Mucosa of rectum (tissue), 2 donors: Measurements from ENCODE around the gene C5orf15.
"Not testable (repeated sequence)": the region's sequence is repeated elsewhere in the genome, so short reads cannot be mapped to it uniquely, and the experiment has no call there.

Source experiments
- H3K27ac ChIP-seq, 2 donors: one replicate each; pipeline ENCODE4 v1.7.0; 2013; ENCODE audit warnings: inconsistent platforms in 2 of 2, low read depth in 2 of 2, low read length in 2 of 2
- H3K27me3 ChIP-seq, 2 donors: one replicate each; pipeline ENCODE4 v1.7.0; 2013; ENCODE audit warnings: low read length in 2 of 2; ENCODE audit not compliant: control insufficient read depth in 2 of 2, insufficient read depth in 2 of 2
- H3K36me3 ChIP-seq, 2 donors: one replicate each; pipeline ENCODE4 v1.7.0; 2013; ENCODE audit warnings: low read length in 2 of 2; ENCODE audit not compliant: control insufficient read depth in 2 of 2, insufficient read depth in 2 of 2
- H3K4me1 ChIP-seq, 2 donors: one replicate each; pipeline ENCODE4 v1.7.0; 2013; ENCODE audit warnings: low read length in 2 of 2, mild to moderate bottlenecking in 1 of 2; ENCODE audit not compliant: control insufficient read depth in 2 of 2, insufficient read depth in 2 of 2
- H3K4me3 ChIP-seq, 2 donors: one replicate each; pipeline ENCODE4 v1.7.0; 2013; ENCODE audit warnings: low read length in 2 of 2
- H3K9ac ChIP-seq, 2 donors: one replicate each; pipeline ENCODE4 v1.7.0; 2013; ENCODE audit warnings: low read length in 2 of 2, low read depth in 1 of 2, mild to moderate bottlenecking in 1 of 2
- H3K9me3 ChIP-seq, 2 donors: one replicate each; pipeline ENCODE4 v1.7.0; 2013; ENCODE audit warnings: low read length in 2 of 2; ENCODE audit not compliant: control insufficient read depth in 2 of 2
- donor health status: healthy.
- donor health status: Normal muscosa, but diverticular disease.

Gene C5orf15

DNA sequence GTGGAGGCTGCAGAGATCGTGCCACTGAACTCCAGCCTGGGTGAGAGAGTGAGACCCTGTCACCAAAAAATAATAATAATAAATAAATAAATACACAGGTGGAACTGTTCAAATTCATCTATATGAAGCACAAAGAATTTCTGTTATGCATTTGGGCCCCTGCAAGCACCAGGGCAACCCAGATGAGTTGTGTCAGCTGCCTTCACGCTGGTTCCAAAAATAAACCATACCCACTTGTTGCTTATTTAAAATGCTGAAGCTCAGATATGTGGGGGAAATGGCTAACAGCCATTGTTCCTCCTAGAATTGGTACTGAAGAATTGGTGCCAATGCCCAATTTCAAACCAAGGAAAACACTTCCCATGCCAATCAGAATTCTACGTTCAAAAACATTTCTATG, 10.5 kb upstream of the C5orf15 start:
- Histone ChIP-seq H3K36me3 (peaks cover 34 to 56% of the 10 kb centered on the region in 2 donors), H3K9ac (no peak overlapping the region), H3K4me3 (no peak overlapping the region), H3K27ac (no peak overlapping the region), H3K9me3 (no peaks in the 10 kb centered on the region), H3K4me1 (no peaks in the 10 kb centered on the region), H3K27me3 (no peaks in the 10 kb centered on the region)

- H3K27ac ChIP-seq, result no peak overlapping the region
- H3K27me3 ChIP-seq, result no peaks in the 10 kb centered on the region
- H3K9me3 ChIP-seq, result no peaks in the 10 kb centered on the region
- H3K4me1 ChIP-seq, result no peaks in the 10 kb centered on the region
- H3K4me3 ChIP-seq, result no peak overlapping the region
- H3K36me3 ChIP-seq, result peaks cover 35 to 60% of the 10 kb centered on the region in 2 donors
- H3K9ac ChIP-seq, result no peak overlapping the region
Observed at GRCh38 chr5:133977858-133978257, 9.4 kb upstream of the C5orf15 start.

- Histone ChIP-seq H3K4me3 (no peak overlapping the region), H3K4me1 (no peaks in the 10 kb centered on the region), H3K9ac (no peak overlapping the region), H3K27me3 (no peaks in the 10 kb centered on the region), H3K9me3 (no peaks in the 10 kb centered on the region), H3K27ac (no peak overlapping the region), H3K36me3 (peaks cover 37 to 62% of the 10 kb centered on the region in 2 donors)
Observed at GRCh38 chr5:133977161-133977787, 8.8 kb upstream of the C5orf15 start.

GRCh38 chr5:133975546-133975945, 7.1 kb upstream of the C5orf15 start:
- H3K9me3 ChIP-seq, H3K9ac ChIP-seq, H3K27me3 ChIP-seq, H3K4me3 ChIP-seq, H3K4me1 ChIP-seq, H3K27ac ChIP-seq: not testable (repeated sequence)
- peaks cover 32 to 53% of the 10 kb centered on the region in 2 donors for H3K36me3 ChIP-seq

GRCh38 chr5:133974142-133974541, 5.7 kb upstream of the C5orf15 start:
- H3K9me3 ChIP-seq, result no peaks in the 10 kb centered on the region
- no peak overlapping the region for H3K4me3 ChIP-seq
- H3K27ac ChIP-seq, result no peak overlapping the region
- H3K36me3 ChIP-seq, result peaks cover 27 to 47% of the 10 kb centered on the region in 2 donors
- H3K4me1 ChIP-seq, result peaks cover 4% of the 10 kb centered on the region in 2 donors
- no peak overlapping the region for H3K9ac ChIP-seq
- H3K27me3 ChIP-seq, result no peaks in the 10 kb centered on the region

- no peak overlapping the region for H3K27ac ChIP-seq
- peaks cover 6 to 9% of the 10 kb centered on the region in 2 donors for H3K4me1 ChIP-seq
- no peaks in the 10 kb centered on the region for H3K27me3 ChIP-seq
- H3K36me3 ChIP-seq, result peaks cover 25 to 27% of the 10 kb centered on the region in 2 donors
- no peaks in the 10 kb centered on the region for H3K9me3 ChIP-seq
- H3K4me3 ChIP-seq, result no peak overlapping the region
- no peak overlapping the region for H3K9ac ChIP-seq
Observed at GRCh38 chr5:133970325-133970909, 2.0 kb upstream of the C5orf15 start.

DNA sequence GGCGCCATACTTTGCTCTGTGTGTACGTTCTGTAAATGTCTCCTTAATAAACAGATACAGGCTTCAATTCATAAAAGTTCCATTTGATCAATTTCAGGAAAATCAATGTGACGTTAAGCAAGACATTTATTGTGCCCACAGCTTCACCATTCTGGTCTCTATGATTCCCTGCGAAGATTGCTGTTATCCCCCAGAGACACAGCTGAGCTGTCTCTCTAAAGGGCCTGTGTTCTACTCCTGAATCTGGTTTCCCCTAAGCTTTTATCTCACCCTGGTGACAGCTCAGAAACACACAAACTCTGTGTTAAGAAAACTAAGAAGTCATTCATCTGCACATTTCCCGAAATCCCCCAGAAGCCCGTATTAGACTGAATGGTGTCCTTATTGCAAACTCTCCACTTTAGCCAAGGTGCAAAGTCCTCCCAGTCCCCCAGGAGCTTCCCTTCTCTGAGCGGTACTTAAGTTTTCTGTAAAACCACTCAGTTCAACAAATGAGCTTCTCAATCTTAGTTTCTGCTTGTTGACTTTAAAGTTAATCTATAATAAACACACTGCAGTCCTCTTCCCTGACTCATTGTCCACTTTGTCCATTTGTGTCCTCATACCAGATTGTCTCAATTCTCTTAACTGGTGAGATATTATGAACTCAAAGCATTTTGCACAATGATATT, 1.4 kb upstream of the C5orf15 start:
- no peak overlapping the region for H3K9ac ChIP-seq
- no peaks in the 10 kb centered on the region for H3K27me3 ChIP-seq
- no peaks in the 10 kb centered on the region for H3K9me3 ChIP-seq
- no peak overlapping the region for H3K27ac ChIP-seq
- H3K36me3 ChIP-seq, result peaks cover 20 to 22% of the 10 kb centered on the region in 2 donors
- peaks cover 6 to 9% of the 10 kb centered on the region in 2 donors for H3K4me1 ChIP-seq
- no peak overlapping the region for H3K4me3 ChIP-seq

DNA sequence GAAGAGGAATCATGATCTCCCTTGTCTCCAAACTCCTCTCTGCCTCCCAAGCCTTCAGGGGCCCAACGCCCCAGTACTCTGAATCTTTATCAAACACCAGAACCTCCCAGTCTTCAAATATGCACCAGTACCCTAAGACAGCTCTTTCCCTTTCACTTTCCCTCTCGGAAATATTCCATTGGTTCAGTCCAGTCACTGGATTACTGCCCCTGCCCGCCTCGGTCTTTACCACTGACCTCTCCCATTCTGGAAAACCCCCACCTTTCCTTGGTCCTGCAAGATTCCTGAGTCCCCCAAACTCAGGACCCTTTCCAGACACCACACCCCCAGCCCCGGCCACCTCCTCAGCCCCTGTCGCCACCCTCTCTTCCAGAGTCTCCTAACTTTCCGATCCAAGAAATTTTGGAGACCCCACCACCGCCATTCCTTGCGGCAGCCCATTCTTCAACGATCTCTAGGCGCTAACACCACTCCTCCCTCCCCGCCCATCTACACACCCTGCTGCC, 674 bp downstream of the C5orf15 start:
- no peaks in the 10 kb centered on the region for H3K9me3 ChIP-seq
- H3K27ac ChIP-seq, result peak overlapping the region; percentile 84
- H3K4me3 ChIP-seq, result peak overlapping the region; percentile 98 to 99
- peaks cover 6 to 9% of the 10 kb centered on the region in 2 donors for H3K4me1 ChIP-seq
- H3K36me3 ChIP-seq, result peaks cover 1 to 6% of the 10 kb centered on the region in 2 donors
- H3K27me3 ChIP-seq, result no peaks in the 10 kb centered on the region
- peak overlapping the region; percentile 86 to 89 for H3K9ac ChIP-seq

GRCh38 chr5:133967124-133967523, 1.3 kb downstream of the C5orf15 start:
- Histone ChIP-seq H3K4me1 (peaks cover 6 to 9% of the 10 kb centered on the region in 2 donors), H3K9me3 (no peaks in the 10 kb centered on the region), H3K36me3 (peaks cover 0 to 5% of the 10 kb centered on the region in 2 donors), H3K4me3 (no peak overlapping the region), H3K9ac (peak overlapping the region in 1 of 2 donors; percentile 89), H3K27ac (no peak overlapping the region), H3K27me3 (no peaks in the 10 kb centered on the region)

- no peaks in the 10 kb centered on the region for H3K9me3 ChIP-seq
- H3K4me1 ChIP-seq, result peaks cover 6 to 9% of the 10 kb centered on the region in 2 donors
- H3K27ac ChIP-seq, result no peak overlapping the region
- H3K9ac ChIP-seq, result no peak overlapping the region
- H3K36me3 ChIP-seq, result no peaks in the 10 kb centered on the region
- H3K4me3 ChIP-seq, result no peak overlapping the region
- H3K27me3 ChIP-seq, result no peaks in the 10 kb centered on the region
Observed at GRCh38 chr5:133966090-133966489, 2.3 kb downstream of the C5orf15 start.
